Sigmoid colon (tissue), 4 donors: ENCODE measurements around the gene LUZP1.

Experiments used
- CTCF ChIP-seq, 4 experiments: fragments of 450-650 bp in 3 of 4; fragments of 200-600 bp in 1 of 4; IDR thresholded peaks; one replicate each; pipeline ENCODE4 v1.5.1; 2016 to 2019; ENCODE audit warnings: antibody characterized with exemption in 4 of 4, mild to moderate bottlenecking in 3 of 4, moderate library complexity in 2 of 4
- EP300 ChIP-seq, 4 donors: sonication (generic); formaldehyde crosslinking; IDR thresholded peaks; one replicate each; pipeline ENCODE4 v1.6.1; 2017; ENCODE audit warnings: antibody characterized with exemption in 4 of 4
- POLR2A ChIP-seq, 2 donors: fragments of 450-650 bp; IDR thresholded peaks; one replicate each; pipeline ENCODE4 v1.6.1; 2016; ENCODE audit warnings: antibody characterized with exemption in 2 of 2, mild to moderate bottlenecking in 2 of 2, moderate library complexity in 2 of 2

DNA sequence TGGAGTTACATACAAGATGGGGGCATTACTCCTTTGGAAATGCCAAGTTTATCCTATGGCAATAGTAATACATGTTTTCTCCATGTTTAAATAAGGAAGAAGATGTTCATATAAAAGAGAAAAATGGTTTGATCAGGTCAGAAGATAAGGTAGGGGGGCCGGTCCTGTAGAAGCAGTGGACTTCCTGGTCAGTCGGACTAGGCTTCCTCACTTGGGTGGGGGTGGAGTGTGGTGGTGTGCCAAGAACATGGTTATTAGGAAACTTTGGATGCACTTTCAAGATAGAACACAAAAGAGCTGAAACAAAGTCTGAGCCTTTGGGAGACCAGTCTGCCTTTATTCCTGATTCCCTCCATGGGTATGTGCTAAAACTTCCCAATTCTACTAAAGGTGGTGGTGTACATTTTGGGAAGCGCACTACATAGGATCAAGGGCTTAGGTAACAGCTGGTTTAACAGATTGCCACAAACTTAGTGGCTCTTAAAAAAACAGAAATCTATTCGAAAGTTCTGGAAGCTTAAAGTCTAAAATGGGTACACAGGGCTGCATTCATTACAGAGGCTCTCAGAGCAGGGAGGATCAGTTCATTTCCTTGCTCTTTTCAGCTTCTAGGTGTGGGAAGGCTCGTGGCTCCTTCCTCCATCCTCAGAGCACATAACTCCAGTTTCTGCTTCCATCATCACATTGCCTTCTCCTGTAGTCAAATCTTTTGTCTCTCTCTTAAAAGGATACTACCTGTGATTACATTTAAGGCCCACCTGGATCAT lies 84.8 kb downstream of the LUZP1 start:
- no peak for TF ChIP-seq POLR2A (IDR thresholded peaks at IDR 0.05)
- TF ChIP-seq CTCF (IDR thresholded peaks at IDR 0.05), result no peak
- TF ChIP-seq EP300 (IDR thresholded peaks at IDR 0.05), result no peak
